GM18508 (cell line): ENCODE measurements around the gene ZDHHC14.
"Not testable (repeated sequence)": the region's sequence is repeated elsewhere in the genome, so short reads cannot be mapped to it uniquely, and the experiment has no call there.

Experiments
- ATAC-seq: cut with Tn5 transposase; IDR thresholded peaks from one replicate; pipeline ENCODE4 v1.9.1; 2021; ENCODE audit warnings: moderate number of reproducible peaks; ENCODE audit not compliant: insufficient read depth, unreplicated experiment

Gene ZDHHC14

GRCh38 chr6:157379656-157380457 is 1.1 kb upstream of the ZDHHC14 start:
- ATAC-seq: peak; percentile 67

- ATAC-seq: no peak
Observed at GRCh38 chr6:157380458-157380778, 572 bp upstream of the ZDHHC14 start.

DNA sequence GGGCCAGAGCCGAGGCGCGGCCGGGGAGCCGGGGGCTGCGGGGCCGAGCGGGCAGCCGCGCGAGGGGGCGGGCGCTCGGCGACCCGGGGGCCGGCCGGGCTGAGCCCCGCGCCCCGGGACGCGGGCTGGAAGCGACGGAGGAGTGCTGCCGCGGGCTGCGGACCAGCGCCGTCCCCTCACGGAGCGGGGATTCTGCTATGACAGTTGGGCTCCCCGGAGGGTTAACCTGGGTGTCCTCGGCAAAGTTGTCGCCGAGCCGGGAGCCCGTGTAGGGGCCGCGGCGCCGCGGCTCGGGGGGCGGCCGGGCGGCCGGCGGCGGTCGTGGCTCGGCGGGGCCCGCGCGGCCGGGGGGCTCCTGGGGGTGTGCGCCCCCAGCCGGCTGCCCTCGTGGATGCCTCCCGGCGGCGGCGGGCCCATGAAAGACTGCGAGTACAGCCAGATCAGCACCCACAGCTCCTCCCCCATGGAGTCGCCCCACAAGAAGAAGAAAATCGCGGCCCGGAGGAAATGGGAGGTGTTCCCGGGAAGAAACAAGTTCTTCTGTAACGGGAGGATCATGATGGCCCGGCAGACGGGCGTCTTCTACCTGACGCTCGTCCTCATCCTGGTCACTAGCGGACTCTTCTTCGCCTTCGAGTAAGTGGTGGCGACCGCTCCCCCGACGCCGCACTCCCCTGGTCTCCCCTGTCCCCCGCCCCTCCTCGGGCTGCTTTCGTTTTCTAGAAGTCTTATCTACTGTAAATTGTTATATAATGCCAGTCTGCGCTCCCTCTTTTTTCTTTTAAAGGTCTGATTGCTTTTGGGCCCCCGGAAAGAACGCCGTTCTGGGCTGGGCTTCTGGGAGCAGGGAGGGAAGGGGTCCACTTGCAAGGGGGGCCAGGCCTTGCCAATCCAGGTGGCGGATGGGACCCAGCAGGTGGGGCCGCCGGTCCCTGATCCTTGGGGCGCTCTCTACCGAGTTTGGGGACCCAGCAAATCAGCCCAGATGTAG is 936 bp downstream of the ZDHHC14 start:
- ATAC-seq: no peak

GRCh38 chr6:157382821-157383220 is 1.8 kb downstream of the ZDHHC14 start:
- ATAC-seq: no peak

- no peak for ATAC-seq
Observed at GRCh38 chr6:157383471-157383870, 2.5 kb downstream of the ZDHHC14 start.

- not testable (repeated sequence) for ATAC-seq
Observed at GRCh38 chr6:157384962-157385361, 4.0 kb downstream of the ZDHHC14 start.

DNA sequence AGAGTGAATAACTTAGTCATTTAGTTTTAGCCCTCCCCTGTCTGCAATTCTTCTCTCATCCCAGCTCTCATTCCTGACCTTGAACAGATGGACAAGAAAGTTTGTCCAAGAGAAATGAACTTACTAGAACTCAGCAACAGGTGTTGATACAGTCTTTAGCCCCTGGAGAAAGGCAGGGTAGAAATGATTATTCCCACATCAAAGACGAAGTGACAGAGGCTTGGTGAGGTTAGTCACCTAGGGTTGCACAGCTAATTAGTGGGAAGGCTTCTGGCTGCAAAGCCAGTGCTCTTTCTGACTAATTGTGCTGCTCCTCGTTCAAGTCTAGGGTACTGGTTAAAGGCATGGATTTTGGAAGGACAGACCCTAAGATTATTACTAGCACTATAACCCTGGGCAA is 4.5 kb downstream of the ZDHHC14 start:
- no peak for ATAC-seq

GRCh38 chr6:157386023-157386422 is 5.0 kb downstream of the ZDHHC14 start:
- no peak for ATAC-seq

GRCh38 chr6:157386454-157386853 is 5.5 kb downstream of the ZDHHC14 start:
- no peak for ATAC-seq

DNA sequence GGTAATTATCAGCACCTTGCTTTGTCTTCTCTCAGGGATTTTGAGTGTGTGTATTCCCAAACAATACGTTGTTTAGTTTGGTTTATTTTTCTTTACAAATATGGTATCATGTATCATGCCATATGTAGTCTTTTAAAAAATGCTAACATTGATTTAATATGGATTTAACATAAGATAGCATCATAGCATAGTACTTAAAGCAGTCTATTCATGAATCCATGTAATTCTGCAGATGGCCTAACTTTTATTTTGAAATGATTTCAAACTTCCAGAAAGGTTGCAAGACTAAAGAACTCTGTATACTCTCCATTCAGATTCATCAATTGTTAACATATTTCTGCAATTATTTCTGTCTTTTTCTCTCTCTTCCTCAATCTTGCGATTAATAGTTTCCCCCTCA is 7.9 kb downstream of the ZDHHC14 start:
- ATAC-seq: no peak

DNA sequence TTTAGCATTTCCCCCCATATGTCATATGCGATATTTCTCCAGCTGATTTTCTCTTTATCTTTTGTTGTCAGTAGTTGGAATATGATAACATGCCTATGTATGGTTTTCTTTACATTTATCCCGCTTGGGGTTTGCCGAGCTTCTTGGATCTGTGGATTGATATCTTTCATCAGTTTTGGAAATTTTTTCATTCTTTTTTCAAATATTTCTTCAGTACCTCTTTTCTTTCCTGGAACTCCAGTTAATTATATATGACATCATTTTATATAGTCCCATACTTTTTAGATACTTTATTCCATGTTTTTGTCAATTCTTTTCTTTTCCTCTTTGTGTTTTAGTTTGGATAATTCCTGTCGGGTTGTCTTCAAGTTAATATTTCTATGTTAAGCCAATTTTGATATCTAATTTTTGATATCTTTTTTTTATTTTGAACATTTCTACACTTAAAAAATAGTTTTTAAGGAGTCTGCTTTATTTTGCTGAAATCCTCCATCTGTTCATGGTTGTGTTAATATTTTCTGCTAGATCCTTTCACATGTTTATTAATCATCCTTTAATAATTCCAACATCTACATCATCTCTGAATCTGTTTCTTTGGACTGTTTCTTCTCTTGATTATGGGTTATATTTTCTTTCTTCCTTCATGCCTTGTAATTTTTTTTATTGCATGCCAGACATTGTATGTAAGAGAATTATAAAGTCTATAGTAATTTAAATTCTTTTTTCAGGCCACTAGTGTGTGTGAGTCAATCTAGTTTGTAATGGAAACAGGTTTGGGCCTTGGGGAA is 9.5 kb downstream of the ZDHHC14 start:
- ATAC-seq: no peak

DNA sequence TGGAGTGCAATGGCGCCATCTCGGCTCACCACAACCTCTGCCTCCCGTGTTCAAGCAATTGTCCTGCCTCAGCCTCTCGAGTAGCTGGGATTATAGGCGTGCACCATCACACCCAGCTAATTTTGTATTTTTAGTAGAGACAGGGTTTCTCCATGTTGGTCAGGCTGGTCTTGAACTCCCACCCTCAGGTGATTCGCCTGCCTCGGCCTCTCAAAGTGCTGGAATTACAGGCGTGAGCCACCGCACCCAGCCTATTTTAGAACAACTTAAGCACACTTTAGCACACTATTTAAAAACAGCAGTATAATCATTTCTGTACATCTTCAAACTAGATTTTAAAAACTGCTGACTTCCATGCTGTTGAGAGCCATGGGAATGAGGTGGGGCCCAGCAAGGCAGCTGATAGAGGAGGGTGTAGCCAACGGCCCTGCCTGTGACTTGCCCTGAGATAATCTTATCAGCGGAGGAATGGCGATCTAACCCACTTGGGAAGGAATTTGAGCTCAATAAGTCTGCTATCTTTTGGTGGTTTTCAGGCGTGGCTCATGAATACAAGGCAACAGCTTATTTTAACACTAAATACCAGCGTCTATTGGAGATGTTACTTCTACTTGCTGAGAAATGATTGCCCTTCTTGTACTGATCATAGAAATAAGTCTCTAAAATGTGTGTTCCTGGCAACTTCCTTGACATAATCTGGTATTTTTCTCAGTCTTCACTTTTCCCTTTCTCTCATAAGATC is 12.1 kb downstream of the ZDHHC14 start:
- ATAC-seq: no peak

- ATAC-seq: no peak
Observed at GRCh38 chr6:157393669-157394327, 12.8 kb downstream of the ZDHHC14 start.

GRCh38 chr6:157395199-157395598 is 14.2 kb downstream of the ZDHHC14 start:
- ATAC-seq: not testable (repeated sequence)

- ATAC-seq: no peak
Observed at GRCh38 chr6:157396026-157396425, 15.0 kb downstream of the ZDHHC14 start.

DNA sequence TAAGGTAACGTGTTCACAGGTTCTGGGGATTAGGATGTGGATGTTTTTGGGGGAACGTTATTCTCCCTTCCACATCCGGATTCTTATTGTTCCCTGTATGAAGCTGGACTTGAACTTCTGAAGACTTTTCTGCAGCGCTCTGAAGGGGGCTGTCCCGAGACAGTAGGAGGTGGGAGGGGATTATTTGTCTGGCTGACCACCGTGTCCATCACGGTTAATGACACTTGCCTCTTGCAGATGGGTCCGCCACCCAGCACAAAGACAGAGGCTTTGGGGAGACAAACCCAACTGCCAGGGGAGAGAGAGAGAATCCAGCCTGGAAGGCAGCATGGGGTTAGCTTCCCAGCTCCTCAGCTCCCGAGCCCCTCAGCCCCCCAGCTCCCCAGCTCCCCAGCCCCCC is 16.7 kb downstream of the ZDHHC14 start:
- ATAC-seq: no peak

DNA sequence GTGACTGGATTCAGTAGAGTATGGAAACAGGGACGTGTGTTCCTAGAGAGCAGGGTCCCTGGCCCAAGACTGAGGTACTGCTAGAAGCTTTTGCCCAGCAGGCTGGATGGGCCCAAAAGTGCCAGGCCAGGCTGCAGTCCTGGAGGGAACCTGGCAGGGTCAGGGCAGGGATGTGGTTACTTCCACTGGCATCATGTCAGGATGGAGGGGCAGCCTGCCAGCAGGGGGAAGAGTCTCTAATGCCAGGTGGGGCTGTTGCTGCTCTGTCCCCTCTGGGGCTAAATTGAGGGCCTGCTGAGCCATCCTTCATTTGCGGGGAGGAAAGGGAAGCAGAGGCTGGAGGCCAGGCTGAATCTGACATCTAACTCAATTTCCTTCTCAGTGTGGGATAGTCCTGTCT is 17.2 kb downstream of the ZDHHC14 start:
- no peak for ATAC-seq

DNA sequence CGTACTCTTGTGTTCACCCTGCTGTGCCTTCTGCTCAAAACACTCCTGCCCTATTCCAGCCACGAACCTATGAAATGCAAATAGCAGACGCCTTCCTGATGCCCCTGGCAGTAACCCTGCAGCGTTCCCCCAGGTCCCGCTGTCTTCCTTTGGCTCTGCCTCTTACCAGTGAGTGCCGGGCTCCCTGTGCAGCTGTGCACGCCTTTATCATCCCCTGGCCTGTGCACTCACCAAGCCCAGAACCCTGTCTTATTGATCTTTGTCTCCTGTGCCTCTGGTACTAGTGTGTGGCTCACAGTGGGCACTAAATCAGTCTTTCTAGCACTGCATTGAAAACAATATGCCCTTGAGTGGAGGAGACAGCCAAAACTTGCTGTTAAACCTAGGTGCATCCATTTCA is 19.7 kb downstream of the ZDHHC14 start:
- no peak for ATAC-seq

GRCh38 chr6:157401734-157402338 is 20.8 kb downstream of the ZDHHC14 start:
- ATAC-seq: no peak
